ENCODE measurements around the gene LCAT.
"Not testable (repeated sequence)": the region's sequence is repeated elsewhere in the genome, so short reads cannot be mapped to it uniquely, and the experiment has no call there.

LCAT gene, protein sequence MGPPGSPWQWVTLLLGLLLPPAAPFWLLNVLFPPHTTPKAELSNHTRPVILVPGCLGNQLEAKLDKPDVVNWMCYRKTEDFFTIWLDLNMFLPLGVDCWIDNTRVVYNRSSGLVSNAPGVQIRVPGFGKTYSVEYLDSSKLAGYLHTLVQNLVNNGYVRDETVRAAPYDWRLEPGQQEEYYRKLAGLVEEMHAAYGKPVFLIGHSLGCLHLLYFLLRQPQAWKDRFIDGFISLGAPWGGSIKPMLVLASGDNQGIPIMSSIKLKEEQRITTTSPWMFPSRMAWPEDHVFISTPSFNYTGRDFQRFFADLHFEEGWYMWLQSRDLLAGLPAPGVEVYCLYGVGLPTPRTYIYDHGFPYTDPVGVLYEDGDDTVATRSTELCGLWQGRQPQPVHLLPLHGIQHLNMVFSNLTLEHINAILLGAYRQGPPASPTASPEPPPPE

DNA sequence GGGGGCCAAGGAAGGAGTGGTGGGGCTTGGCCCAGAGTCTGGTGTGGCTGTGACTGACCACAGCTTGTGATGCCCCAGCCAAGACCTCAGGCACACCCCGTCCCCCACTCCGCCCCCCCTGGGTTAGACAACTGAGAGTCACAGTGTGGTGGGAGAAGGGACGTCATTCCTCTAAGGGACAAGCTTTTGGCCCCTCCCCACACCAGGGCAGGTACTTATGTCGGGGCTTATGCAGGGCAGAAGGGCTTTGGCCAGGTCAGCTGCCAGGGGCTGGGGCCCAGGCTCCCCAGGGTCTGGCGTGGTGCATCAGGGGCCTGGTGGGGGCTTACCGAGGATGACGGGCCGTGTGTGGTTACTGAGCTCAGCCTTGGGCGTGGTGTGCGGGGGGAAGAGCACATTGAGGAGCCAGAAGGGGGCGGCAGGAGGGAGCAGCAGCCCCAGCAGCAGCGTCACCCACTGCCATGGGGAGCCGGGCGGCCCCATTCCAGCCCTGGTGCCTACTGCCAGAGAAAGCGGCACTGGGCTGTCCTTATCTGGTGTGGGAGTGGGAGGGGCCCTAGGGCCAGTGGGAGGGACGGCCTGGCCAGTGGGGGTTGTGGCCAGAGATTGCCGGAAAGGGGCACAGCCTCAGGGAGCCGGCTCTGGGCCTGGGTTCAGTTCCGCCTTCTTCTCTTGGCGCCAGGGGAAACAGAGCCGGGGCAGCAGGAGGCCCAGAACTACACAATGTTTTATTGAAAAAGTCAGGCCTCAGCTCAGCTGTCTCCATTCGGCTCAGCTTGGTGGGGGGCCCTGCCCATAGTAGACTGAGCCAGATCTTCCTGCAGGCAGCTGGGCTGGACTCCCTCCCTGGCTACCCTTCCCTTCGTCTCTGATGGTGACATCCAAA lies at the start of gene LCAT:
Gene LCAT (minus strand): TSS at position 502 of the 886 bp plus-strand sequence. CDS start 19 bp downstream, at position 483.
- DNase-seq = no peak

DNA sequence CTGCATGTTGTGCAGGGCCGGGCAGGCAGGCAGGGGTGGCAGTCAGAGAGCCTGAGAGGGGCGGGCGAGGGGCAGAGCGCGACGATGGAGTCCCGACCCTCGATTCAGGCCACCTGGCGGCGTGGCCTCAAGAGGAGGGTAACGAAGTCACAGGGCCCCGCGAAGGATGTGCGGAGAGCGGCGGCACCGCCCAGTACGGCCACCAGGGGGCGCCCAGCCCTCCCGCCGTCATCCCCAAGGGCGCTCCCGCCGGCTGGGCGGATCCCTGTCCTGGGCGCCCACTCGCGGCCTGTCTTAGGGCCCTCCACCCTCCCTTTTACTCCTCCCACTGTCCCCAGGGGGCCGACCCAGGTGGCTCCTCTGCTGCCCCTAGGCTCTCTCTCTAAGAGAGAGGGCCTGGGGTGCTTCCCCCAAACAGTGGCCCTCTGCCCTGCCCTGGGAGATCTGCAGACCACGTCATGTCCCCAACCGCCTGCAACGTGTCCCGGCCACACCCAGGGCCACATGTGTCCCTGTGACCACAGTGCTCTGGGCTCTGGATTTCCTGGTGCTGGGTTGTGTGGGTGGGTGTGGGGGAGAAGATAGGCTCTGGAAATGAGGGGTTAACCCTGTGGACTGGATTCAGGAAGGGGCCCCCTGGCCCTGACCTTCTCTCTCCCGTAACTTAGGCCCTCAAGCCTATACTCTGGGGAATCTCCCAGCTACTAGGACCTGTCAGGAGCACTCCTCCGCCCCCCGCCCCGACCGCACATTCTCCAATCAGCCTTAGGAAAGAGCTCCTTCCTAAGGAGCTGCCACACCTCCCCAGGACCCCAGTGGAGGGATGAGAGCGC lies 49.5 kb upstream of the LCAT start:
- peak; percentile 86 for DNase-seq

DNA sequence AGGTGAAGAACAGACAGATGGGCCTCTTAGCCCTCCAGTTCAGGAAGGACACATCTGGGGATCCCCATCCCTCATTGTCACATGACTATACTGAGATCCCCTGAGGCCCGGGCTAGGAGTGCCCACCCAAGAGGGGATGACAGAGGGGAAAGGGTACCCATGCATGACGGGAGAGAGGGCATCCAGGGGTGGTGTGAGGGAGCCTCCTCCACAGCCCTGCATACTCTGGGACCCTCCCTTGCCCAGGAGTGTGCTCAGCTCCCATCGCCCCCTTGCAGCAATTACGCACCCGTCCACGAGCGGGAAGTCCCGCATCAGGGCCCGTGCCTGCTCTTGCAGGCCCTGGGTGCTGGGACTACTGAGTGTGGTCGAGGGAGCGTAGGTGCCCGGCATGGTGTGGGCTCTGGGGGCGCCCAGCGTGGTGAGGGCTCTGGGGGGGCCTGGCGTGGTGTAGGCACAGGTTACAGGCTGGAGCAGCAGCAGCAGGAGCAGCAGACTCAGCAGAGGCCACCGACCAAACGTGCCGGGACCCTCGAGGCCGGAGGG lies 48.8 kb upstream of the LCAT start:
- DNase-seq = no peak

DNA sequence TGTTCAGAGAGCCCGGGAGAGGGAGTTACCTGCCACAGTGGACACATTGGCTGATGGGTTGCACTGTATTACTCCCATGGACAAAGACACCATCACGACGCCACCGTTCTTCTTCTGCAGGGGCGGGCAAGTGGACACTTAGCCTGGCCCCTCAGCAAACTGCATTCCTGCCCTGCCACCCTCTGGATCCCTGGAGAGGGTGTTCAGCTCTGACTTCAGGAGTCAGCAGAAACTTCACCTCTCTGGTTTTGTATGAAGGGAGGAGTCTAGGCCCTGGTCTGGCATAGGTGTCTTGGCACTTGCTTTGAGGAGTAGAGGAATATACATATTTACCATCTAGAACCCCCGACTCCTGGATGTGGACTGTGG lies 46.1 kb upstream of the LCAT start:
- no peak for DNase-seq

DNA sequence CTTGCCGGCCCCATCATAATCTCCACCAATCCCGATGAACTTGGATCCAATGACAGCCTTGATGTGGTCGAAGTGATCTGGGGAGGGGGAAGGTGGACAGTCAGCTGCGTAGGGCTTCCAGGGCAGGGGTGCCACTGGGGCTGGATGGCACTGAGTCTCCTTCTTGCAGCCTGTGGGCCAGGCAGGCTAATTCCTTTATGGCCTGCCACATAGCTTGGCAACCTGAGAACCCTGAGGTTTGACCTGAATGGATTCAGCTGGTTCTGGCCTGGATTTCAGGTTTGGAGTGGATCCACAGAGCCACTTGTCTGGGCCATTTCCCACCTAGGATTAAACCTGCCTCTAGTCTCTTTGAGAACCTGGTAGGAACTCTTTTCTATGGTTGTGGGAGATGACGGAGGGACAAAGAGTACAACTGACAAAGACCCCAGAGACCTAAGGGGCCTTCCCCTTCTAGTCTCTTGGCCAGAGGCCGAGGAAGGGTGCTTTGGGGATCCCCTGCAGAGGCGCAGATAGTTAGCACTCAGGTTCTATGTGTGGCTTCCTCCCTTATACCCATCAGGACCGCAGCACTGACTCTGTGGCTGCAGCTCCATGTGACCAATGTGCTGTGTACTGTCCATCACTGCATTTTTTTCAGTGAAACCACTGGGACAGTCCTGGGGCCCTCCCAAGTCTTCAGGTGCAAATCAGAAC lies 45.5 kb upstream of the LCAT start:
- no peak for DNase-seq

DNA sequence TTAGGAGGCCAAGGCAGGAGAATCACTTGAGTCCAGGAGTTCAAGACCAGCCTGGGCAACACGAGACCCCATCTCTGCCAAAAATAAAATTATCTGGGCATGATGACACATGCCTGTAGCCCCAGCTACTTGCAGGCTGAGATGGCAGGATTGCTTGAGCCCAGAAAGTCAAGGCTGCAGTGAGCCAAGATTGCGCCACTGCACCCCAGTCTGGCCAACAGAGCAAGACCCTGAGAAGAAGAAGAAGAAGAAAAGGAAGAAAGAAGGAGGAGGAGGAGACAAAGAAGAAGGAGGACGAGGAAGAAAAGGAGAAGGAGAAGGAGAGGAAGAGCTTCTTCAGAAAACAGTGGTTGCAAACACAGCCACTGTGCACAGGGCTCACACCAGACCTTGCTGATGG lies 44.8 kb upstream of the LCAT start:
- no peak for DNase-seq

DNA sequence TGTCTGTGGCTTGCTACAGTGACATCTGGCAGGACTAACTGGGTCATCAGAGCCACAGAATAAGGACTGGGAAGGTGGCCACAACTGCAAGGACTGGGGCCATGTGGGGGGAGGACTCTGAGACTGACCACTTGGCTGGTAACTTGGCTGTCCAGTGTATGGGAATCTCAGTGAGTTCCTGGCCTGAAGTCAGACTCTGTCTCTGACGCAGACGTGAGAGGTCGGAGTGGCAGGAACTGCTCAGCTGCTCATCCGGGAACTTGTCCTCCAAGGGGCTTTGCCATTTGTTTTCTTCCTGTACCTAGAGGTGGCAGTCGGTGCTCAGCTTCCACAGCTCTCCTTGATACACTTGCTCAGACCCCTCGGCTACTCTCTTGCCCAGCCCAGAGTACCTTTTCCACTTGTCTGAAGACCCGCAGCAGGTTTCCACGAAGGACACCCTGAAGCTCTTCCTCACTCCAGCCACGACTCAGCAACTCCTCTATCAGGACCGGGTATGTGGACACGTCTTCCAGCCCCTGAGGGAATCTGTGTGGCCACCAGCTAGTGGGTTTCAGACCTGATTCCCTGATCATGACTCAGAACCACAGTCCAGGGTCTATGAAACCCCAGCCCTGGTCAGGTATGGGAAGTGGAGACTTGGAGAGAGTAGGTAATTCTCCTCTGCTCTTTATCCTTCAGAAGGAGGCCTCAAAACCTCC lies 43.7 kb upstream of the LCAT start:
- DNase-seq = no peak

DNA sequence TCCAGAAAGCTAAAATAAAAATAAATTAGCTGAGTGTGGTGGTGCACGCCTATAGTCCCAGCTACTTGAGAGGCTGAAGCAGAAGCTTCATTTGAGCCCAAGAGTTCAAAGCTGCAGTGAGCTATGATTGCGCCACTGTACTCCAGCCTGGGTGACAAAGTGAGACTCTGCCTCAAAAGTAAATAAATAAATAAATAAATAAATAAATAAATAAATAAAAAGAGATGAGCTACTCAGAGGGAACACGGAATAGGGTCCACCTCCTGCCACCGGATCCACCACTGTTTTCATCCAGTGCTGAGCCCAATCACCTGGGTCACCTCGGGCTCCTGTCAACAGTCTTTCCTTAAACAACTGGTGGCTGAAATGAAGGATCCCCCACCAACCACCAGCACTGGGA lies 43.0 kb upstream of the LCAT start:
- DNase-seq = no peak

DNA sequence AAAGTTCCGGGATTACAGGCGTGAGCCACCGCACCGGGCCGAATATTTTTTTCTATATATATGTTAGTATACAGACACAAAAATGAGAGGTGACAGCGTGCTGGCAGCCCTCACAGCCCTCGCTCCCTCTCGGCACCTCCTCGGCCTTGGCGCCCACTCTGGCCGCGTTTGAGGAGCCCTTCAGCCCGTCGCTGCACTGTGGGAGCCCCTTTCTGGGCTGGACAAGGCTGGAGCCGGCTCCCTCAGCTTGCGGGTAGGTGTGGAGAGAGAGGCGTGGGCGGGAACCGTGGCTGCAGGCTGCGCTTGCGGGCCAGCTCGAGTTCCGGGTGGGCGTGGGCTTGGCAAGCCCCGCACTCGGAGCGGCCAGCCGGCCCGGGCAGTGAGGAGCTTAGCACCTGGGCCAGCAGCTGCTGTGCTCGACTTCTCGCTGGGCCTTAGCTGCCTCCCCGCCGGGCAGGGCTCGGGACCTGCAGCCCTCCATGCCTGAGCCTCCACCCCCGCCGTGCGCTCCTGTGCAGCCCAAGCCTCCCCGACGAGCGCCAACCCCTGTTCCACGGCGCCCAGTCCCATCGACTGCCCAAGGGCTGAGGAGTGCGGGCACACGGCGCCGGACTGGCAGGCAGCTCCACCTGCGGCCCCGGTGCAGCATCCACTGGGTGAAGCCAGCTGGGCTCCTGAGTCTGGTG lies 38.2 kb upstream of the LCAT start:
- no peak for DNase-seq

DNA sequence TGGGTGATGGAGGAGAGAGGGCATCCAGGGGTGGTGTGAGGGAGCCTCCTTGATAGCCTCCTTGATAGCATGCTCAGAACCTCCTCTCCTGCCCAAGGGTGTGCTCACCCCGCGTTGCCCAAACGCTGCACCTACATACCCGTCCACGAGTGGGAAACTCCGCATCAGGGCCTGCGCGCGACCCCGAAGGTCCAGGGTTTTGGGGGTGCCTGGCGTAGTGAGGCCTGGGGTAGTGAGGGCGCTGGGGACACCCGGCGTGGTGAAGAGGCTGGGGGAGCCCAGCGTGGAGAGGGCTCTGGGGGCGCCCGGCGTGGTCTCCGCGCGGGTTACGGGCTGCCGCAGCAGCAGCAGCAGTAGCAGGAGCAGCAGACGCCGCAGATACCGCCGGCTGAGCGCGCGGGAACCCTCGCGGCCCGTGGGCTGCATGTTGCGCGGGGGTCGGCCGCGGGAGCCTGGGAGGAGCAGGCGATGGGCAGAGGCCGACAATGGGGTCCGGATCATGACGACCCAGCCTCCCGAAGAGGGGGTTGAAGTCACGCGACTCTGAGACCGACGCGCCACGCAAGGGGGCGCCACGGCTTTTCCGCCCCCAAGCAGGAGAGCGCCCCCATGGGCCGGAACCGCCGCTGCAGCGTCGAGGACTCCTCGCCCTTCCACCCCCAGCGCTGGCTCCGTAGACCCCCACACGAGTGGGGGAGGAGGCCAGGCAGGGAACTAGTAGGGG lies 36.2 kb upstream of the LCAT start, which contains the start of gene DPEP3:
Gene DPEP3 (minus strand): TSS at position 545 of the 724 bp plus-strand sequence. CDS start 119 bp downstream, at position 426.
- DNase-seq = no peak

DNA sequence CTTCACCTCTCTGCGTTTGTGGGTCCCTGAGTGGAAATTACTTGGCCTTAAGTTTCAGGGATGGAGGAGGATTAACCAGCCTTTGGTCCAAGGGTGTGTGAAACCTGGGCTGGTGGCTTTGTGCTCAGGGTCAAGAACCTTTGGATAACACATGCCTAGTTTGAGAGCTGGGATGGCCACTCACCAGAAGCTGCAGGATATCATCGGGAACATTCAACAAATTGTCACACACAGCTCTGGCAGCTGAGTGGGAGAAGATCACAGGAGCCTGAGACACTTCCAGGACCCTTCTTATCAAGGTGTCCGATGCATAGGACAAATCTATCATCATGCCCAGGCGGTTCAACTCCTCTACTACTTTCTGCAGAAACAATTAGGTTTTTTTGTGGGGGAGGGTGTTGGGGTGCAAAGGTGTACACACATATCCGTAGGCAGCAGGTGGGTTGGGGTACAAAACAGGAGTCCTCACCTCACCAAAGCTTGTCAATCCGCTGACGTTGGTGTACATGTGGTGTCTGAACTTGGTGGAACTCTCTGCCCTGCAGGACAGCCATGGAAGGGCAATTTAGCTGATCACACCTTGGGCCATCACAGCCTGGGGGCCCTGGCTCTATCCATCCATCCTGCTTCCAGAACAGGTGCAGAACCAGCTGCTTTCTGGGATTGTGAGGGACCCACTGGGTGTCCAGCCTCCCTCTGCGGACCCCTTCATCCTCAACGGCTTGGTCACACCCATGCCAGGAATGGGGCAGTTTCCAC lies 33.7 kb upstream of the LCAT start:
- DNase-seq = no peak

DNA sequence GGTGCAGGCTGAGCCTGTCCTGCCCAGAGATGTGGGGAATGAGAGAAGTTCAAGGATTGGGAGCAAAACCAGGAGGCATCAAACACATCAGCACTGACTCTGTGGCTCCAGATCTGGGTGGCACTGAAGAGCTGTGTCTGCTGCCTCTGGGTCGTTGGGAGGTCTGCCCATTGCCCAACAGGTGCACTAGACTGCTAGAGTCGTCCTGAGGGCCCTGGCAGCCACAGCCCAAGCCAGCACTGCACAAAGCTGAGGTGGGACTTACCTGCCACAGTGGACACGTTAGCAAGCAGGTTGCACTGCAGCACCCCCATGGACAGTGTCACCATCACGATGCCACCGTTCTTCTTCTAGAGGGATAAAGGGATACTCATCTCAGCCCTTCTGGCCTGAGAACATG lies 33.1 kb upstream of the LCAT start:
- DNase-seq = no peak

DNA sequence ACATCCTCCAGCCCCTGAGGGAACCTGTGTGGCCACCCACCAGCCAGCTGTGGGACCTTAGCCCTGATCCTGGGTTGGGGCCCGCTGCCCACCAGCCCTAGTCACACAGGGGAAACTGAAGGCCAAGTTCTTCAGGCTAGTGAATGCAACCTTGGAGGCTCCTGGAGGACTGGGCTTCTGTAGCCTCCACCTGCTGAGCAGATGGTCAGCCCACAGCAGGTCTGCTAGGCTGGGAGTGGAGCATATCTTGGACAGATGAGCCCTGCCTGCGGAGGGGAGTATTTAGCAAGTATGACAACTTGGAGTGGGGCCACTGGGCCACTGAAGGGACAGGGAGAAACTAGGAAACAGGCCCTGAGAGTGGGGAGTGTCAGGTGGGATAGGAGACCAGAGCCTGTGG lies 32.3 kb upstream of the LCAT start:
- no peak for DNase-seq

DNA sequence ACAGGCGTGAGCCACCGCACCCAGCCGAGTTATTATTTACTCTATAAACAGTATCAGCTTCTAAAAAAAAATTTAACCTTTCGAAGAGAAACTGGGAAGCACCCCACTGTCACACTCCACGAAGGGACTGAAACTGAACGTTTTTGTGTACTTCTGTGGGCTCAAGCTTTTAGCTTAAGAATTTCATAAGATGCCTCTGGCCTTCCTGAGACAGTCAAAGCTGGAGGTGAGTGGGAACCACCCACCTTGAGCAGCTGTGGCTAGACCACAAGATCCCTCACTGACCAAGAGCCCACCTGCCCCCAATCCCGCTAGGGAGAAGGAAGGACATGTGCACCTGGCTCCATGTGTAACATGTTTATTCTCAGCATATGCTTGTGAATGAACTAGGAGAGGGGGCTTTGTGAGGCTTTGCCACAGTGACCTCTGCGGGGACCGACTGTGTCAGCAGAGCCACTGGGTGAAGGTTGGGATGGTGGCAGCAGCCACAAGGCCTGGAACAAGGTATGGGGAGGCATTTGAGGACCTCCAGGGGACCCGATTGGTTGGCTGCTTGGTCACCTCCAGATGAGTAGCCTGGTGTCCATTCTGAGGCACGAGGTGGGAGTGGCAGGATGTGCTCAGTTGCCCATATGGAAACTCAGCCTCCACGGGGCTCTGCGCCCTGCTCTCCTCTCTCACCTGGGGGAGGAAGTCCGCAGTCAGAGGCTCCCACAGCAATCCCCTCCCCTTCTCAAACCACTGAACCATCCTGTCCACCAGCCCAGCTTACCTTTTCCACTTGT lies 31.6 kb upstream of the LCAT start:
- DNase-seq = no peak

DNA sequence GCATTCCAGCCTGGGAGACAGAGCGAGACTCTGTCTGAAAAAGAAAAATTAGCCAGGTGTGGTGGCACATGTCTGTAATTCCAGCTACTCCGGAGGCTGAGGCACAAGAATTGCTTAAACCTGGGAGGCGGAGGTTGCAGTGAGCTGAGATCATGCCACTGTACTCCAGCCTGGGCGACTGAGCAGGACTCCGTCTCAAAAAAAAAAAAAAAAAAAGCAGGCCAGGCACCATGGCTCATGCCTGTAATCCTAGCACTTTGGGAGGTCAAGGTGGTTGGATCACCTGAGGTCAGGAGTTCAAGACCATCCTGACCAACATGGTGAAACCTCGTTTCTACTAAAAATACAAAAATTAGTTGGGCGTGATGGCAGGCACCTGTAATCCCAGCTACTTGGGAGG lies 28.4 kb upstream of the LCAT start:
- not testable (repeated sequence) for DNase-seq

DNA sequence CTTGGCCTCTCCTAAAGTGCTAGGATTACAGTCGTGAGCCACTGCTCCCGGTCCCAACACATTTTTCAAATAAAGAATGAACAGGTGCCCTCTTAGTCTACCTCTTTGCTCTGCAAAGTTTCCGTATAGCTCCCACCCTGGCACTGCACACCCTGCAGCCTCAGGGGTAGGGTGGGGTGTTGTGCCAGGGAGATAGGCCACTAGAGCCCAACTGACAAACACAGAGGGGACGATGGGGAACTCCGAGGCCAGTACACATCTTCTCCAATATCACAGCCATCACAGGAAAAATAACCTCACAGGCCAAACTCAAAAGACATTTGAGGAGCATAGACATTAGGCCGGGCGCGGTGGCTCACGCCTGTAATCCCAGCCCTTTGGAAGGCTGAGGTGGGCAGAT lies 27.2 kb upstream of the LCAT start:
- DNase-seq = no peak

DNA sequence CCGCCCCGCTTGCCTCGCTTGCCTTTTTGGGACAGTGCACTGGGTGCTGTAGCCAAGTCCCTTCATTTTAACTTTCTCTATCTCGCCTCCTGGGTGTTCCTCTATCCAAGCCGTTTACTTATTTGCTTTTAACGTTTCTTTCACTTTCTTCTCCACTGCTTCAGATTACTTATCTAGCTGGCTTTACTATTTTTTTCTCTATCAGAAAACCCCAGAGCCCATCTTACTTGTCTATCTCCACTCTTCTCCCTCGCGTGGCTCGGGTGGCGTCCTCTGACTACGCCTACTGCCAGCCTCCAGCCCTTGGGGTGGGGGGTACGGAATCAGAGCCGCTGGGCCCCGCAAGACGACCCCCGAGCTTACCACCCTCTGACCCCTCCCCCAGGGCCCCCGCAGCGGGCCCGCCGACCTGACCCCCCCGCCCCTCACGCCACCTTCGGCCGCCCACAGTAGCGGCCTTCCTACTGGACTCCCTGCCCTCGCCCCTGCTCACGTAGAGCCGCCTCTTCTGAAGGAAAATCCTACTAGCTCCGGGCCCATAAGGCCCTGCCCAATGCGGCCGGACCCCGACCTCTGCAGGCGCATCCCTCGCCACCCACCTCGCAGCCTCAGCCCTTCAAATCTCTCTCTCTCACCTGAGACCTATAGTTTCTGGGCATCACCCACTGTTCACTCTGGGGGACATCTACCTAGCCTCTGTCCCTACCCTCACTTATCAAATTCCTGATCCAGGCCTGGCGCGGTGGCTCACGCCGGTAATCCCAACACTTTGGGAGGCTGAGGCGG lies 25.5 kb upstream of the LCAT start:
- DNase-seq = no peak

All from activated CD4-positive, alpha-beta T cell treated with anti-CD3 and anti-CD28 coated beads, Interleukin-2, amount 50 U/mL, for 16 hours (primary cell).